ENCODE data around the gene ESR2.

- TF ChIP-seq, protein P1, sequence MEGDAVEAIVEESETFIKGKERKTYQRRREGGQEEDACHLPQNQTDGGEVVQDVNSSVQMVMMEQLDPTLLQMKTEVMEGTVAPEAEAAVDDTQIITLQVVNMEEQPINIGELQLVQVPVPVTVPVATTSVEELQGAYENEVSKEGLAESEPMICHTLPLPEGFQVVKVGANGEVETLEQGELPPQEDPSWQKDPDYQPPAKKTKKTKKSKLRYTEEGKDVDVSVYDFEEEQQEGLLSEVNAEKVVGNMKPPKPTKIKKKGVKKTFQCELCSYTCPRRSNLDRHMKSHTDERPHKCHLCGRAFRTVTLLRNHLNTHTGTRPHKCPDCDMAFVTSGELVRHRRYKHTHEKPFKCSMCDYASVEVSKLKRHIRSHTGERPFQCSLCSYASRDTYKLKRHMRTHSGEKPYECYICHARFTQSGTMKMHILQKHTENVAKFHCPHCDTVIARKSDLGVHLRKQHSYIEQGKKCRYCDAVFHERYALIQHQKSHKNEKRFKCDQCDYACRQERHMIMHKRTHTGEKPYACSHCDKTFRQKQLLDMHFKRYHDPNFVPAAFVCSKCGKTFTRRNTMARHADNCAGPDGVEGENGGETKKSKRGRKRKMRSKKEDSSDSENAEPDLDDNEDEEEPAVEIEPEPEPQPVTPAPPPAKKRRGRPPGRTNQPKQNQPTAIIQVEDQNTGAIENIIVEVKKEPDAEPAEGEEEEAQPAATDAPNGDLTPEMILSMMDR (IDR thresholded peaks at IDR 0.05; ENCODE audit: low read depth, low read length, poor library complexity, severe bottlenecking), result no peak
- no peak for TF ChIP-seq EZH2phosphoT487 (IDR thresholded peaks at IDR 0.05; ENCODE audit: borderline replicate concordance, low read length)
These were observed 224.4 kb downstream of the ESR2 start for GRCh38 chr14:64069634-64070359.

All from DOHH2 (cell line).